NOMO-1 treated with DMSO at 0.1 percent for 48 hours (cell line): ENCODE measurements around the gene CDPF1.
"Not testable (repeated sequence)": the region's sequence is repeated elsewhere in the genome, so short reads cannot be mapped to it uniquely, and the experiment has no call there.

Source experiments
- DNase-seq: peaks from one replicate; lab custom pipeline; 2025; ENCODE audit not compliant: unreplicated experiment; lab: John Stamatoyannopoulos, UW

The CDPF1 gene

DNA sequence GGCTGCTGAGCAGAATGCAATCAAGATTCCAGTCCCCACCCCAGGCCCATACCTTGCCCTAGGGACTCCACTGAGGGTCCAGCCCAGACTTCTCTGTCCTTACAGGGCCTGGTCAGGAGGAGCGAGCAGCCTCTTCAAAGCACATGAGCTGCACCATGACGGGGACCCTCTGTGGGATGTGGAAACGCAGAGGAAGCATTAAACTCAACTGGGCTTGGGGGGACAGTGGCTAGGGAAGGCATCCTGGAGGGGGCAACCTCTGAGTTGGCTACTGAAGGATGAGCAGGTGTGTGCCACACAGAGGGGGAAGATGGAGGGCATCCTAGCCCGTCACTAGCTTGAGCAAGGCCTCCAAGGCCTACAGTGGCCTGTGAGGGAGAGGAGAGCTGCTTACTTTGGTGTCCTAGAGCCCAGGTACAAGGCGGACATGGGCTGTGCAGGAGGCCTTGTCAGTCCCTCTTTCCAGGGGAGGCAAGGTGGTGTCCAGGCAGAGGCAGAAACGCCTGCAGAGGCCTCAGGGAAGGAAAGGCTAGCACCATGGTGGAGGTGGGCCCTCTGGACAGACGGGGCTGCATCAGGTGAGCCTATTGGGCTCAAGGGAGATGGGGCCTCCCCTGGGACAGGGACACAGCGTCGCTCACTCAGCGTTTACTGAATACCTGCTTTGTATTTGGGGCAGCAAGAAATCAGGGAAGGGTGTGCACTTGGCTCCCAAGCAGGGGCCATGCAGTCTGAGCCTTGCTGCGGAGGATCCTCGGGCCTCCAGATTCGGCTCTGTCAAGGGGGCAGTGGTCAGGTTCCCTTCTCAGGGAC lies 32.0 kb upstream of the CDPF1 start:
- DNase-seq: no peak

- no peak for DNase-seq
Measured at GRCh38 chr22:46280999-46281623, 31.0 kb upstream of the CDPF1 start.

- no peak for DNase-seq
Measured at GRCh38 chr22:46280063-46280817, 30.1 kb upstream of the CDPF1 start.

GRCh38 chr22:46278656-46279645 lies 28.9 kb upstream of the CDPF1 start:
- DNase-seq: no peak

GRCh38 chr22:46276563-46276962 lies 26.5 kb upstream of the CDPF1 start:
- no peak for DNase-seq

- DNase-seq: no peak
Measured at GRCh38 chr22:46275455-46276122, 25.5 kb upstream of the CDPF1 start.

DNA sequence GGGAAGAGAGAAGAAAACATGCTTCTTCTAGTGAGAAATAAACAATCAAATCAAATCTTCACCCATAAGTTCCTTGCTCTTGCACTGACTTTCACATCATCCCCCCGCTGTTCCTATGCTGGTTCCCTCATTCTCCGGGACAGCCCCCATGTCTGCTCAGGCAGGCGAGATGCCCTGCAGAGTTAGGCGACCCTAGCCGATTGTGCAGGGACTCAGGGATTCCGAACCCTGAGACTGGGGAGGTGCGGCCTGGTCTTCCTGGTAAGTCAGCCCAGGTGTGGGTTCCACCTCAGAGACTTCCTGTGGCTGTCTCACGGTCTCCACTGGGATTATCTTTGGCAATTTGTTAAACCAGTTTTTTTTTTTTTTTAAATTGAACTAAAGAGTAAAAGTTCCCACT lies 24.3 kb upstream of the CDPF1 start:
- DNase-seq: no peak

DNA sequence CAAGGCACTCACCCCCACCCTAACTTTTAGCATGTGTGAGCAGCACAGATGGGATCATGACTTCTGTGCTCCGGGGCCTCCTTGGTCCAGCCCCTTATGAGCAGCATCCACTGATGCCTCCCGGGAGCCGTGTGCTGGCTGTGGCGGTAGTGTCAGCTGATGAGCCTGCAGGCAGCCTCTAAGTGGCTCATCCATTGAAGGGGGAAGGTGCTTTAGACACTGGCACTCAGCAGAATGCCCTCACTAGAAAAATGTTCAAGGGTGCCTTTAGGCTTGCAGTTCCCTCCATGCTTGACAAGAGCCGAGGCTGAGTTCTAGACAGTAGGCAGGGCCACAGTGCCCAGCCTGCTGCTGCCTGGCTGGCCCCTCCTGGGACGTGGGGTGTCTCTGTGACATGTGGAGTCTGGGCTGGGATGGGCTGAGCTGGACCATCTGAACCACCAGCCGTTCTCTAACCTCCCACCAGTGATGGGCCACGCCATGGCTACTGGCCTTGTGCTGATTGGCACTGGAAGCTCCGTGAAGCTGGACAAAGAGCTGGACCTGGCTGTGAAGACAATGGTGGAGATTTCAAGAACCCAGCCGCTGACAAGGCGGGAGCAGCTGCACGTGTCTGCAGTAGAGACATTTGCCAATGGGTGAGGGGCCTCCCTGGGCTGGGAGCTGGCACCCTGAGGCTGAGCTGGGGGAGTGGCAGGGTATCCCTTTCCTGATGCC lies 23.5 kb upstream of the CDPF1 start:
- no peak for DNase-seq

DNA sequence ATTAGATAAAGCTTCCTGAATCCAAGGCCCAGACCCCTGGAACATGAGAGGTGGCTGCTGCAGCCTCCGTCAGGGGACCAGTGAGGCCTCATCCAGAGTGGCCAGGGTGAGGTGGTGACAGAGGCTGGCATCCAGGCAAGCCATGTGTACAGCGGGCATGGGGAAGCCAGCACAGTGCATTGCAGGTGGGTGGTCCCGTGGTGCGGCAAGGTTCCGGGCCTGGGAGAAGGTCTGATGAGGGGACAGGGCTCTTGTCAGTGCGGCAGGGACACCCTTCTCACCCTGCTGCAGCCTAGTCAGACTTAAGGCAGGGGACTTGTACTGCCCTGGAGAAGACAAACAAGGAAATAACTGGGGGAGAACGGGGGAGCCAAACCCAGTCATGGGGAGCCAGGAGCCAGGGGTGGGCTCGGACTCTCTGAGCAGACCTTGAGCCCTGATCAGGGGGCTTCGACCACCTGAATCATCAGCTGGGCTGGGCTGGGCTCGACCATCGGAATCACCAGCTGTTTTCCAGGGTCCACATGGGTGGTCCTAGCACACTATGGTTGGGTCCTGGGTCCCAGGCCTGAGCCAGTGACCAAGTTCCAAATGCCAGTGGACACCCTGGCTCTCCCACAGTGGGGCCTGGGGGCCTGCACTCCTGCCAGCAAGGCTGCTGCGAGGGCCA lies 22.8 kb upstream of the CDPF1 start:
- no peak for DNase-seq

DNA sequence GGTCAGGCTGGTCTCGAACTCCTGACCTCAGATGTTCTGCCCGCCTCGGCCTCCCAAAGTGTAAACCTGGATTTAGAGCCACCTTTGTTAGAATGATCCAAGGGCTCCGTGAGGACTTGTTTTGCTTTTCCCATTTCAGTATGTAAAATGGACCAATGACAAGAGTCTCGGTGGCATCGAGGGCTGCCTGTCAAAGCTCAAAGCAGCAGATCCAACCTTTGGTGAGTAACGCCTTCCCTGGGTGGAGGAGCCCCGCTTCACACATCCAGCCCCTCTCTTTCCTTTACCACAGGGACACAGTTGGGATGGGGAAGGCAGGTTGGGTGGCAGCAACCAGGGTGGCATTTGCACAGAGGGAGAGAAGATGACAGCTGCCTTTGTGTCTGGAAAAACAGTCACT lies 22.1 kb upstream of the CDPF1 start:
- no peak for DNase-seq

DNA sequence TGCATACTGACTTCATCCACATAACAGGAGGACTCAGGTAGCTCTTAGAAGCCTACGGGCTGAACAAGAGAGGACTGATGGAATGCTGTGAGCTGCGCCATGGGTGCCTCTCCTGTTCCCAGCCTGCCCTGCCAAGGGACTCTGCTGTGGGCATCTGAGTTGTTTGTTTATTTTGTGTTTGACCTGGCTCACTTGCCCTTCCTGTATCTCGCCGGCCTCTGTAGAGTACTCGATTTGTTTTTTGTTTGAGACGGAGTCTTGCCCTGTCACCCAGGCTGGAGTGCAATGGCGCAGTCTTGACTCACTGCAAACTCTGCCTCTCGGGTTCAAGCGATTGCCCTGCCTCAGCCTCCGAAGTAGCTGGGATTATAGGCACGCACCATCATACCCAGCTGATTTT lies 19.5 kb upstream of the CDPF1 start:
- no peak for DNase-seq

DNA sequence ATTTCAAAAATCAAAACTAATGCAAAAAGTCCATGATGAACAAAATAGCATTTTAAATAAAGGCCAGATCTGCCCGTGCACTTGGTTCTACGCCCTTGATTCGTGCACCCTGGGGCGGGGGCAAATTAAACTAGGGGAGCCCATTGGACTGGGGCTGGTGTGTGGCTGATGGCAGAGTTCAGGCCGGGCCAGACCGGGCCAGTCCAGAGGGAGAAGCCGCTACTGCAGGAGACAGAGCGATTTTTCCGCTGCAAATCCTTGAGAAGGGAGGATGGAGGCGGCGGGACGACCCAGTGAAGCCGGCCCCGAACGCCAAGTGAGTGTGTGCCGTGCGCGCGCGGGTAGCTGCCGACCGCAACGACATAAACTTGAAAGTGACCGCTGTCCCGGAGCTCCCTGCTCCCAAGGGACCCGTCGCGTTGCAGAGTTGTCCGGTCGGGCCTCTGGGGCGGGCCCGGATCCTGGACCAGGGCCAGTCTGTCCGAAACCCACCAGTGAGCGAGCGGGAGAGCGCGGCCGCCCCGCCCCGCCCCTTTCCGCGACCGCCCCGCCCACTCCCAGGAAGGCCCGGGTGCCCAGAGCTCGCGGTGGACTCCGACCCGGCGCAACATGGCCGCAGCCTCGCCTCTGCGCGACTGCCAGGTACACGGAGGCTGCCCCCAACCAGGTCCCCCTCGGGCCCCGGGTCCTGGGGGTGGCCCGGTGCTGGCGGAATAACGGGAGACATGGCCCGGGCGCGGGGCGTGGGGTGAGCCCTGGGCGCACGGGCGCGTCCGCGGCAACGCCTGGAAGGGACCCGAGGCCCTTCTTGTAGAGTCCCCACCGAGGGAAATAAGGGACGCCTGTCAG lies 17.6 kb upstream of the CDPF1 start, which contains the start of gene TTC38:
TSS of gene TTC38 (plus strand) at position 578 of the 849 bp plus-strand sequence. CDS start at position 610, 32 bp downstream.
- peak; percentile 36 for DNase-seq

GRCh38 chr22:46265627-46266026 lies 15.5 kb upstream of the CDPF1 start:
- not testable (repeated sequence) for DNase-seq

DNA sequence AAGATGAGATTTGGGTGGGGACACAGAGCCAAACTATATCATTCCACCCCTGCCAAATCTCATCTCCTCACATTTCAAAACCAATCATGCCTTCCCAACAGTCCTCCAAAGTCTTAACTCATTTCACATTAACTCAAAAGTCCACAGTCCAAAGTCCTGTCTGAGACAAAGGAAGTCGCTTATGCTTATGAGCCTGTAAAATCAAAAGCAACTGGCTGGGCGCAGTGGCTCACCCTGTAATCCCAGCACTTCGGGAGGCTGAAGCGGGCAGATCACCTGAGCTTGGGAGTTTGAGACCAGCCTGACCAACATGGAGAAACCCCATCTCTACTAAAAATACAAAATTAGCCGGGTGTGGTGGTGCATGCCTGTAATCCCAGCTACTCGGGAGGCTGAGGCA lies 14.4 kb upstream of the CDPF1 start:
- not testable (repeated sequence) for DNase-seq

DNA sequence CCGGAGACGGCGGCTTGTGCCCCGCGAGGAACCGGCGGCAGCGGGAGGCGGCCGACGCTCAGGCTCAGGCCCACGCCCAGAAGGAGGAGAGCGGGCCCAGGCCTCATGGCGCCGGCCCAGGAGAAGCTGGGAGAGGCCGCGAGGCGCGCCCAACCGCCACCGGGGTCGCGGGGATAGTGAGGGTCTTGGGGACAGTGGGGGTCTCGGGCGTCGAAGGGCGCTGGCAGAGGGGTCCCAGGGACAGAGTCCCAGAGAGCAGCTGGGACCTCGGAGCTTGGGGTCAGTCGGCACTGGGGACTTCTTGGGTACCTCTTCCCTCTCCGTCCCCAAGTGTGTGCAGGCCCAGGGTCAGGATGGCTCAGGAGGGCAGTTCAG lies 13.1 kb upstream of the CDPF1 start, which contains the start of gene PKDREJ:
TSS of gene PKDREJ (minus strand) at position 128 of the 375 bp plus-strand sequence. CDS start at position 107, 21 bp downstream.
- DNase-seq: no peak

DNA sequence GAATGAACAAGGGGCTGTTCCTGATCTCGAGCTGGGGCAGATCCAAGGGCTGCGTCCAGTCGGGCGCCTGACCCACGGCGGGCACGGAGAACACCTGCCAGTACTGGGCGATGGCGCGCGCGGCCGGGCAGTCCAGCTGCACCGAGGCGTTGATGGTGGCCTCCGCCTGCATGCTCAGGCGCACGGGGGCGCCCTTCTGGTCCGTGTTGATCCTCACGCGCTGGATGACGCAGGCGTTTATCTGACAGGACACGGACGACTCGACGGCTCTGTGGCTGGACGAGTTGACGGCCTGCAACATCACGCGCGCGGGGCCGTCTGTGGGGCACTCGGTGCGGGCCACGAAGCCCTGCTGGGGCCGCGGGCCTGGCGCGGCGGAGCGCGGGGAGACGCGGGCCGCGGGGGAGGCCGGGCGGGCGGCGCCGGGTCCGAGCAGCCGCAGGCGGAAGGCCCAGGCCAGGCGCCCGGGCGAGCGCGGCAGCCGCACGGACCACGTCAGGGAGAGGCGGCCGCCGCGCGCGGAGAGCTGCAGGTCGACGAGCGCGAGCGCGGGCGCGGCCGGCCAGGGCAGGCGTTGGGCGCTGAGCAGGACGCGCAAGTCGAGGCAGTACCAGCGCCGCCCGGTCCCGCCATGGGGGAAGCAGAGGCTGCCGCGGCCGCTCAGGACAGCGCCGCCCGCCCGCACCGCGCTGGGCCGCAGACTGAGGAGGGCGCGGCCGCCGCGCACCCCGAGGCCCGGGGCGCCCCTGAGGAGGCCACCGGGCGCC lies 12.5 kb upstream of the CDPF1 start:
- DNase-seq: no peak

DNA sequence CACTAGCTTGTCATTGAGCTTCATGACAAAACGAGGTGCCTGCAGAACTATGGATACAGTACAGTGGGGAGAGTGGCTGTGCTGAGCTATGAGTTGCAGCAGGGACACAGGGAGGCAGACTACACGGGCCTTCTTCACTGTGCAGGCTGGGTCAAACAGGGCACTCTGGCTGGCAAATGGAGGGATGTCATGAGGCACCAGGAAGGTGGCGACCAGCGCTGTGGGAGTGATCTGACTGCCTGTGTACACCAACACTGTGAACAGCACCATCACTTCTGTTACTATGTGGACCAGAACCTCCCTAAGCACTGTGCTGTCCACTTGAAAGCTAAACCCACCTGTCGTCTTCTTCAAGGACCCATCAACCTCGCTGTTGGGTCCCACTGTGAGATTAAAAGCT lies 9.9 kb upstream of the CDPF1 start:
- no peak for DNase-seq
